PC-9 (cell line): ENCODE measurements around the gene CNTNAP5.

Experiments used
- CTCF ChIP-seq: fragments of 200-600 bp; sonication (generic); conservative IDR thresholded peaks from 2 replicates; pipeline ENCODE4 v1.6.1; 2017; ENCODE audit warnings: mixed run types, antibody characterized with exemption, mild to moderate bottlenecking, moderate library complexity
- EZH2 ChIP-seq: fragments of 200-600 bp; sonication (generic); IDR thresholded peaks from 2 replicates; pipeline ENCODE4 v1.8.0; 2017; ENCODE audit warnings: antibody characterized with exemption, low read depth

- TF ChIP-seq CTCF (no peak), EZH2 (no peak)
Measured at GRCh38 chr2:124542932-124543640, 518.0 kb downstream of the CNTNAP5 start.
